CD4-positive, alpha-beta T cell (primary cell): Measurements from ENCODE around the gene ENGASE. TPM values are rescaled to one million over a fixed set of nuclear protein-coding genes. Genes with fewer than 3 reads are reported as not detected.

Experiments
- ATAC-seq: fragments of 200-7000 bp; cut with Tn5 transposase; one replicate; pipeline ENCODE4 v1.10.0; 2022; ENCODE audit warnings: mild to moderate bottlenecking; ENCODE audit not compliant: poor library complexity
- CTCF ChIA-PET: fragments of 350-600 bp; sonication (Branson Sonifier 250); formaldehyde crosslinking; loops from one replicate; lab custom pipeline; 2021; ENCODE audit warnings: antibody characterized with exemption, inconsistent platforms; lab: Charles Lee
- POLR2A ChIA-PET: fragments of 350-600 bp; sonication (Branson Sonifier 250); formaldehyde crosslinking; loops from one replicate; lab custom pipeline; 2021; ENCODE audit warnings: antibody characterized with exemption, inconsistent platforms; lab: Charles Lee
- DNase-seq, 14 experiments: peaks; one replicate each; pipeline ENCODE4 v3.0.0-alpha.2; 2013 to 2020; ENCODE audit warnings: mixed read lengths in 2 of 14
- H3K27ac ChIP-seq, 2 donors: one replicate each; pipeline versions ENCODE4 v1.5.1 to v1.7.0; 2013; ENCODE audit warnings: low read length in 2 of 2, low read depth in 1 of 2, mild to moderate bottlenecking in 1 of 2
- H3K27me3 ChIP-seq, 2 experiments: 1 replicate in 1 of 2; 2 replicates in 1 of 2; pipeline versions ENCODE4 v1.6.1 to v1.7.0; 2013; ENCODE audit warnings: low read length in 2 of 2, control low read depth in 1 of 2, mild to moderate bottlenecking in 1 of 2, moderate library complexity in 1 of 2; ENCODE audit not compliant: insufficient read depth in 2 of 2, control insufficient read depth in 1 of 2
- H3K36me3 ChIP-seq: one replicate; pipeline ENCODE4 v1.6.1; 2013; ENCODE audit warnings: low read length, control low read depth; ENCODE audit not compliant: insufficient read depth
- H3K4me1 ChIP-seq: one replicate; pipeline ENCODE4 v1.6.1; 2013; ENCODE audit warnings: low read length, control low read depth; ENCODE audit not compliant: insufficient read depth
- H3K4me3 ChIP-seq: one replicate; pipeline ENCODE4 v1.5.1; 2013; ENCODE audit warnings: mild to moderate bottlenecking, low read length, moderate library complexity
- H3K9me3 ChIP-seq, 2 experiments: 1 replicate in 1 of 2; 2 replicates in 1 of 2; pipeline versions ENCODE4 v1.6.1 to v1.7.0; 2013; ENCODE audit warnings: low read length in 2 of 2, mild to moderate bottlenecking in 2 of 2, control low read depth in 1 of 2, moderate library complexity in 1 of 2; ENCODE audit not compliant: control insufficient read depth in 1 of 2, insufficient read depth in 1 of 2
- H3K27ac Mint-ChIP-seq: one replicate; pipeline ENCODE4 v1.8.0; 2020; ENCODE audit warnings: mixed read lengths
- H3K27me3 Mint-ChIP-seq: one replicate; pipeline ENCODE4 v1.8.0; 2021; ENCODE audit warnings: mixed read lengths
- H3K36me3 Mint-ChIP-seq: one replicate; pipeline ENCODE4 v1.8.0; 2021; ENCODE audit warnings: low read depth, mixed read lengths
- H3K4me1 Mint-ChIP-seq: one replicate; pipeline ENCODE4 v1.8.0; 2021; ENCODE audit warnings: low read depth, mixed read lengths
- H3K4me3 Mint-ChIP-seq: one replicate; pipeline ENCODE4 v1.8.0; 2020; ENCODE audit warnings: mild to moderate bottlenecking, mixed read lengths
- H3K9me3 Mint-ChIP-seq: one replicate; pipeline ENCODE4 v1.8.0; 2020; ENCODE audit warnings: mixed read lengths
- CTCF ChIP-seq: fragments of 200-600 bp; IDR thresholded peaks from one replicate; pipeline ENCODE4 v1.8.0; 2022; ENCODE audit warnings: antibody characterized with exemption, mild to moderate bottlenecking
- intact Hi-C, 2 experiments: fragments of 100-400 bp; cut with DNase I in 1 of 2; cut with micrococcal nuclease in 1 of 2; formaldehyde crosslinking; loops; one replicate each; pipeline versions ENCODE4 v1.15.1 to v1.9.0; 2023 to 2025; cut with DNase I, micrococcal nuclease
- total RNA-seq, 174 experiments: library from RNA in 2 of 174; stranded (reverse) in 2 of 174; gene quantifications; one replicate each; pipeline ENCODE4 v1.2.3 and lab custom pipeline; 2021 to 2026

The ENGASE gene
- total RNA-seq, 2 experiments from 2014 or later = 49.8 to 50.9 TPM

- H3K4me1 Mint-ChIP-seq = no peaks in the 10 kb centered on the region
- intact Hi-C loops = no loop called here
- H3K36me3 ChIP-seq = no peaks in the 10 kb centered on the region
- H3K9me3 ChIP-seq = no peaks in the 10 kb centered on the region
- no peak overlapping the region for H3K4me3 ChIP-seq
- no peaks in the 10 kb centered on the region for H3K4me1 ChIP-seq
- H3K27ac Mint-ChIP-seq = no peak overlapping the region
- peaks cover 10% of the 10 kb centered on the region for H3K27me3 Mint-ChIP-seq
- no peak overlapping the region for H3K4me3 Mint-ChIP-seq
- ATAC-seq (no peak), DNase-seq (no peak)
- no peaks in the 10 kb centered on the region for H3K36me3 Mint-ChIP-seq
- CTCF ChIA-PET = no interaction called here
- POLR2A ChIA-PET = no interaction called here
- H3K9me3 Mint-ChIP-seq = no peaks in the 10 kb centered on the region
- TF ChIP-seq CTCF = no peak
- no peak overlapping the region for H3K27ac ChIP-seq
- peaks cover 0 to 4% of the 10 kb centered on the region in 2 experiments for H3K27me3 ChIP-seq
Measured at GRCh38 chr17:79034931-79035485, 39.6 kb upstream of the ENGASE start.

DNA sequence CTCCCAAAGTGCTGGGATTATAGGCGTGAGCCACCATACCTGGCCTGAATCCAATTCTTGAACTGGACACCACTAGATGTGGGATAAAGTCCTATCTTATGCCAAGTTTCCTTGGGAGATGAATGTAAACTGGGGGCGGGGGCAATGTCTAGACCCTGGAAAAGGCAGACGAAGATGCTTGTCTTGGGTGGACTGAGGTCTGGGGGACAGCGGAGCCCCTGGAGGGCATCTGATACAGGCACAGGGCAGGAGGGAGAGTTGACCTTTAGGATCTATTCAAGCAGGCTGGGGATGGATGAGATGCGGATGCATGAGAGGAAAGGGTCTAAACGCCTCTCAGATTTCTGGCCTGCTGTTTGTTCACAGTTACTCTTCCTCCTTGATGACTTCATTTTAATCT, 38.9 kb upstream of the ENGASE start:
- ChIA-PET CTCF (interaction anchor here (1.5 kb wide), 1 partner anchor 9 kb away, joined by 3 read pairs; no protein-coding TSS in a partner anchor), POLR2A (no interaction called here)
- Histone ChIP-seq H3K4me1 (no peaks in the 10 kb centered on the region), H3K9me3 (no peaks in the 10 kb centered on the region), H3K27me3 (peaks cover 0 to 4% of the 10 kb centered on the region in 2 experiments), H3K4me3 (no peak overlapping the region), H3K27ac (no peak overlapping the region), H3K36me3 (no peaks in the 10 kb centered on the region)
- Mint-ChIP-seq H3K27ac (no peak overlapping the region), H3K27me3 (peaks cover 10% of the 10 kb centered on the region), H3K4me1 (no peaks in the 10 kb centered on the region), H3K4me3 (no peak overlapping the region), H3K36me3 (no peaks in the 10 kb centered on the region), H3K9me3 (no peaks in the 10 kb centered on the region)
- DNase-seq = no peak
- intact Hi-C loops = no loop called here
- ATAC-seq = no peak
- TF ChIP-seq CTCF = no peak

GRCh38 chr17:79036181-79036580, 38.4 kb upstream of the ENGASE start:
- intact Hi-C loops = no loop called here
- H3K27me3 Mint-ChIP-seq = peaks cover 10% of the 10 kb centered on the region
- no peak for DNase-seq
- no peaks in the 10 kb centered on the region for H3K36me3 Mint-ChIP-seq
- CTCF ChIA-PET = interaction anchor here (1.5 kb wide), 1 partner anchor 9 kb away, joined by 3 read pairs; no protein-coding TSS in a partner anchor
- no peaks in the 10 kb centered on the region for H3K36me3 ChIP-seq
- no peak for ATAC-seq
- H3K9me3 ChIP-seq = no peaks in the 10 kb centered on the region
- H3K4me1 ChIP-seq = no peaks in the 10 kb centered on the region
- peaks cover 0 to 4% of the 10 kb centered on the region in 2 experiments for H3K27me3 ChIP-seq
- POLR2A ChIA-PET = interaction anchor here (1.1 kb wide), 1 partner anchor 38 kb away, joined by 3 read pairs; the partner anchor contains the start of gene ENGASE
- no peaks in the 10 kb centered on the region for H3K9me3 Mint-ChIP-seq
- H3K4me1 Mint-ChIP-seq = no peaks in the 10 kb centered on the region
- no peak overlapping the region for H3K4me3 ChIP-seq
- no peak for TF ChIP-seq CTCF
- no peak overlapping the region for H3K27ac ChIP-seq
- H3K27ac Mint-ChIP-seq = no peak overlapping the region
- H3K4me3 Mint-ChIP-seq = no peak overlapping the region
